Activated CD4-positive, alpha-beta memory T cell treated with anti-CD3 and anti-CD28 coated beads, Interleukin-2, amount 10 ng/mL, durations not matched to agents 7 days and 5 days (primary cell): ENCODE measurements around the gene AHNAK2. TPM values are rescaled to one million over a fixed set of nuclear protein-coding genes. Genes with fewer than 3 reads are reported as not detected.

Source experiments
- CTCF ChIA-PET: fragments of 350-600 bp; sonication (Branson Sonifier 250); formaldehyde crosslinking; loops from one replicate; lab custom pipeline; 2021; ENCODE audit warnings: antibody characterized with exemption, inconsistent platforms; lab: Charles Lee
- POLR2A ChIA-PET: fragments of 350-600 bp; sonication (Branson Sonifier 250); formaldehyde crosslinking; loops from one replicate; lab custom pipeline; 2021; ENCODE audit warnings: antibody characterized with exemption; lab: Charles Lee
- DNase-seq: peaks from one replicate; pipeline ENCODE4 v3.0.0-alpha.2; 2020
- H3K27ac Mint-ChIP-seq: one replicate; pipeline ENCODE4 v1.8.0; 2021; ENCODE audit warnings: mild to moderate bottlenecking, mixed read lengths
- H3K27me3 Mint-ChIP-seq: one replicate; pipeline ENCODE4 v1.8.0; 2021; ENCODE audit warnings: mixed read lengths
- H3K36me3 Mint-ChIP-seq: one replicate; pipeline ENCODE4 v1.8.0; 2021; ENCODE audit warnings: low read depth, mixed read lengths
- H3K4me1 Mint-ChIP-seq: one replicate; pipeline ENCODE4 v1.8.0; 2021; ENCODE audit warnings: mixed read lengths
- H3K4me3 Mint-ChIP-seq: one replicate; pipeline ENCODE4 v1.8.0; 2021; ENCODE audit warnings: mild to moderate bottlenecking, mixed read lengths
- H3K9me3 Mint-ChIP-seq: one replicate; pipeline ENCODE4 v1.8.0; 2021; ENCODE audit warnings: mixed read lengths
- total RNA-seq, 2 experiments: library from RNA; stranded (reverse); gene quantifications; one replicate each; pipeline ENCODE4 v1.2.3, GENCODE V29; 2021

AHNAK2 gene
- total RNA-seq, 2 experiments from 2014 or later, result not detected

GRCh38 chr14:105020815-105021655, 42.9 kb upstream of the AHNAK2 start, which contains the start of gene CDCA4:
TSS of gene CDCA4 (minus strand) at chr14:105021083. CDS start at chr14:105011929, 9,154 bp downstream.
- H3K27ac Mint-ChIP-seq, result peak within 1 kb of the TSS; percentile 94
- ChIA-PET POLR2A (interaction anchor here (0.6 to 7.6 kb wide), 28 partner anchors 10 to 471 kb away, joined by 3 to 120 read pairs (median 5); partner anchors contain the start of genes BRF1, CLBA1, GPR132 and NUDT14), CTCF (interaction anchor here (0.9 to 6.2 kb wide), 6 partner anchors 24 to 69 kb away, joined by 3 to 59 read pairs (median 6); partner anchors contain the start of gene CLBA1)
- peaks cover 49% of the 10 kb centered on the region for H3K36me3 Mint-ChIP-seq
- peak within 1 kb of the TSS; percentile 96 for H3K4me3 Mint-ChIP-seq
- peaks cover 77% of the 10 kb centered on the region for H3K4me1 Mint-ChIP-seq
- no peaks in the 10 kb centered on the region for H3K9me3 Mint-ChIP-seq
- H3K27me3 Mint-ChIP-seq, result no peaks in the 10 kb centered on the region
- peak; percentile 98 for DNase-seq

- Mint-ChIP-seq H3K36me3 (peaks cover 58% of the 10 kb centered on the region), H3K27me3 (no peaks in the 10 kb centered on the region), H3K4me1 (peaks cover 77% of the 10 kb centered on the region), H3K4me3 (peak overlapping the region; percentile 96), H3K27ac (peak overlapping the region; percentile 94), H3K9me3 (no peaks in the 10 kb centered on the region)
- POLR2A ChIA-PET, result interaction anchor here (0.7 to 7.6 kb wide), 24 partner anchors 9 to 471 kb away, joined by 3 to 120 read pairs (median 6); partner anchors contain the start of genes BRF1, CLBA1, GPR132 and NUDT14
- peak; percentile 63 for DNase-seq
- CTCF ChIA-PET, result interaction anchor here (0.9 to 6.2 kb wide), 6 partner anchors 25 to 268 kb away, joined by 3 to 59 read pairs (median 5); partner anchors contain the start of gene SIVA1
Measured at GRCh38 chr14:105019861-105020814, 42.0 kb upstream of the AHNAK2 start.

GRCh38 chr14:105018414-105018813, 40.2 kb upstream of the AHNAK2 start:
- POLR2A ChIA-PET, result interaction anchor here (0.7 to 7.6 kb wide), 9 partner anchors 10 to 44 kb away, joined by 3 to 120 read pairs (median 8); partner anchors contain the start of genes CLBA1 and GPR132
- peaks cover 81% of the 10 kb centered on the region for H3K4me1 Mint-ChIP-seq
- H3K27me3 Mint-ChIP-seq, result no peaks in the 10 kb centered on the region
- H3K36me3 Mint-ChIP-seq, result peaks cover 71% of the 10 kb centered on the region
- no peaks in the 10 kb centered on the region for H3K9me3 Mint-ChIP-seq
- peak overlapping the region; percentile 96 for H3K4me3 Mint-ChIP-seq
- H3K27ac Mint-ChIP-seq, result peak overlapping the region; percentile 94
- CTCF ChIA-PET, result interaction anchor here (2.5 to 6.2 kb wide), 2 partner anchors 27 to 43 kb away, joined by 9 to 59 read pairs; no protein-coding TSS in a partner anchor
- no peak for DNase-seq

- no peaks in the 10 kb centered on the region for H3K9me3 Mint-ChIP-seq
- peak overlapping the region; percentile 75 for H3K27ac Mint-ChIP-seq
- ChIA-PET CTCF (interaction anchor here (1.4 to 3.5 kb wide), 2 partner anchors 30 to 70 kb away, joined by 8 to 18 read pairs; no protein-coding TSS in a partner anchor), POLR2A (interaction anchor here (0.9 to 7.6 kb wide), 7 partner anchors 9 to 46 kb away, joined by 3 to 120 read pairs (median 7); partner anchors contain the start of gene GPR132)
- H3K36me3 Mint-ChIP-seq, result peaks cover 84% of the 10 kb centered on the region
- H3K27me3 Mint-ChIP-seq, result no peaks in the 10 kb centered on the region
- H3K4me3 Mint-ChIP-seq, result peak overlapping the region; percentile 30
- H3K4me1 Mint-ChIP-seq, result peaks cover 78% of the 10 kb centered on the region
- DNase-seq, result no peak
Measured at GRCh38 chr14:105015905-105016304, 37.7 kb upstream of the AHNAK2 start.

GRCh38 chr14:105015242-105015641, 37.1 kb upstream of the AHNAK2 start:
- H3K36me3 Mint-ChIP-seq, result peaks cover 89% of the 10 kb centered on the region
- POLR2A ChIA-PET, result interaction anchor here (0.9 to 3.2 kb wide), 4 partner anchors 11 to 19 kb away, joined by 3 to 16 read pairs (median 8); no protein-coding TSS in a partner anchor
- H3K4me1 Mint-ChIP-seq, result peaks cover 78% of the 10 kb centered on the region

GRCh38 chr14:105014631-105015030, 36.5 kb upstream of the AHNAK2 start:
- peaks cover 89% of the 10 kb centered on the region for H3K36me3 Mint-ChIP-seq
- H3K27me3 Mint-ChIP-seq, result no peaks in the 10 kb centered on the region
- H3K4me1 Mint-ChIP-seq, result peaks cover 76% of the 10 kb centered on the region
- no peaks in the 10 kb centered on the region for H3K9me3 Mint-ChIP-seq
- DNase-seq, result no peak
- ChIA-PET CTCF (interaction anchor here (1.4 to 3.5 kb wide), 2 partner anchors 31 to 72 kb away, joined by 8 to 18 read pairs; no protein-coding TSS in a partner anchor), POLR2A (interaction anchor here (2.6 to 3.2 kb wide), 2 partner anchors 10 to 11 kb away, joined by 12 to 16 read pairs; no protein-coding TSS in a partner anchor)
- H3K4me3 Mint-ChIP-seq, result peak overlapping the region; percentile 30
- H3K27ac Mint-ChIP-seq, result peak overlapping the region; percentile 75

More at GRCh38 chr14:105015242-105015641, 37.1 kb upstream of the AHNAK2 start:
- no peaks in the 10 kb centered on the region for H3K9me3 Mint-ChIP-seq
- H3K27me3 Mint-ChIP-seq, result no peaks in the 10 kb centered on the region
- CTCF ChIA-PET, result interaction anchor here (1.4 to 3.5 kb wide), 2 partner anchors 31 to 71 kb away, joined by 8 to 18 read pairs; no protein-coding TSS in a partner anchor
- peak overlapping the region; percentile 30 for H3K4me3 Mint-ChIP-seq
- peak overlapping the region; percentile 75 for H3K27ac Mint-ChIP-seq
- peak; percentile 35 for DNase-seq

- ChIA-PET CTCF (interaction anchor here (3.5 kb wide), 1 partner anchor 32 kb away, joined by 18 read pairs; no protein-coding TSS in a partner anchor), POLR2A (interaction anchor here (2.6 to 3.2 kb wide), 2 partner anchors 10 to 12 kb away, joined by 12 to 16 read pairs; no protein-coding TSS in a partner anchor)
- no peak for DNase-seq
- Mint-ChIP-seq H3K4me1 (peaks cover 71% of the 10 kb centered on the region), H3K27me3 (no peaks in the 10 kb centered on the region), H3K4me3 (no peak overlapping the region), H3K9me3 (no peaks in the 10 kb centered on the region), H3K27ac (peak overlapping the region; percentile 75), H3K36me3 (peaks cover 88% of the 10 kb centered on the region)
Measured at GRCh38 chr14:105014032-105014431, 35.9 kb upstream of the AHNAK2 start.

GRCh38 chr14:105013150-105013785, 35.1 kb upstream of the AHNAK2 start:
- ChIA-PET CTCF (interaction anchor here (0.6 kb wide), 1 partner anchor 32 kb away, joined by 3 read pairs; no protein-coding TSS in a partner anchor), POLR2A (interaction anchor here (0.7 to 2.6 kb wide), 2 partner anchors 13 to 60 kb away, joined by 3 to 12 read pairs; no protein-coding TSS in a partner anchor)
- H3K36me3 Mint-ChIP-seq, result peaks cover 82% of the 10 kb centered on the region

GRCh38 chr14:105012171-105012985, 34.2 kb upstream of the AHNAK2 start:
- H3K27ac Mint-ChIP-seq, result no peak overlapping the region
- DNase-seq, result no peak
- H3K4me3 Mint-ChIP-seq, result no peak overlapping the region
- H3K4me1 Mint-ChIP-seq, result peaks cover 55% of the 10 kb centered on the region
- CTCF ChIA-PET, result interaction anchor here (0.6 kb wide), 1 partner anchor 31 kb away, joined by 3 read pairs; no protein-coding TSS in a partner anchor
- POLR2A ChIA-PET, result interaction anchor here (1.5 to 2.3 kb wide), 2 partner anchors 8 to 33 kb away, joined by 4 to 8 read pairs; partner anchors contain the start of gene CDCA4
- H3K9me3 Mint-ChIP-seq, result no peaks in the 10 kb centered on the region
- H3K27me3 Mint-ChIP-seq, result no peaks in the 10 kb centered on the region
- peaks cover 79% of the 10 kb centered on the region for H3K36me3 Mint-ChIP-seq

More at GRCh38 chr14:105013150-105013785, 35.1 kb upstream of the AHNAK2 start:
- Mint-ChIP-seq H3K4me1 (peaks cover 63% of the 10 kb centered on the region), H3K9me3 (no peaks in the 10 kb centered on the region), H3K27ac (peak overlapping the region; percentile 75), H3K4me3 (no peak overlapping the region), H3K27me3 (no peaks in the 10 kb centered on the region)
- no peak for DNase-seq

- no peaks in the 10 kb centered on the region for H3K9me3 Mint-ChIP-seq
- no peak overlapping the region for H3K4me3 Mint-ChIP-seq
- ChIA-PET POLR2A (interaction anchor here (1.5 to 2.3 kb wide), 2 partner anchors 9 to 34 kb away, joined by 4 to 8 read pairs; partner anchors contain the start of gene CDCA4), CTCF (no interaction called here)
- H3K27ac Mint-ChIP-seq, result no peak overlapping the region
- no peak for DNase-seq
- peaks cover 82% of the 10 kb centered on the region for H3K36me3 Mint-ChIP-seq
- H3K4me1 Mint-ChIP-seq, result peaks cover 46% of the 10 kb centered on the region
- no peaks in the 10 kb centered on the region for H3K27me3 Mint-ChIP-seq
Measured at GRCh38 chr14:105011312-105011990, 33.3 kb upstream of the AHNAK2 start.
